HG02798 (cell line): ENCODE results near the gene RASA3.
A peak's percentile ranks its signal among the peaks of the same experiment; 100 is the strongest.

Source experiments
- ATAC-seq: cut with Tn5 transposase; IDR thresholded peaks from one replicate; pipeline ENCODE4 v1.9.1; 2021; ENCODE audit warnings: mild to moderate bottlenecking; ENCODE audit not compliant: unreplicated experiment, poor library complexity

The RASA3 gene

DNA sequence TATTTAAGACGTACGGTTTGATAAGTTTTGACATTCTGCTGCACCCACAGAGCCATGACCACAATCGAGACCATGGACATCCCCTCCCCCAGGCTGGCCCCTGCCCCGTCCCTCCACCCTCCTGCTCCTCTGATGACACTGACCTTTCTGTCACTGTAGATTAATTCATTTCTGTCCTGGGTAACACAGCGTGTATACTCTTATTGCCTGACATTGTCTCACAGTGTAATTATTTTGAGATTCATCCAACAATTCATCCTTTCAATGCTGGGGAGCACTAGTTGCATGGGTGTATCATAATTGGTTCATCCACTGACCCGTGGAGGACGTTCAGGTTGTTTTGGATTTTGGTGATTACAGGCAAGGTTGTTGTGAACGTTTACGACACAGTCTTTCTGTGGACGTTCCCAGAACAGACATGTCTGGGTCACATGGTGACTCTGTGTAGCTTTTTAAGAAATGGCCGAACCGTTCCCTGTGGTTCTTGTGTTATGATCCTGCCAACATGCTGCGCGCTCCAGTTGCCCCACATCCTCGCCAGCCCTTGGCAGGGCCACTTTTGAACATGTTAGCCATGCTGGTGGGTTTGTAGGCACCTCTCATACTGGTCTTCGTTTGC lies 200.5 kb downstream of the RASA3 start:
- ATAC-seq = no peak

GRCh38 chr13:113930671-113931637 lies 201.5 kb downstream of the RASA3 start:
- ATAC-seq = peak; percentile 62

DNA sequence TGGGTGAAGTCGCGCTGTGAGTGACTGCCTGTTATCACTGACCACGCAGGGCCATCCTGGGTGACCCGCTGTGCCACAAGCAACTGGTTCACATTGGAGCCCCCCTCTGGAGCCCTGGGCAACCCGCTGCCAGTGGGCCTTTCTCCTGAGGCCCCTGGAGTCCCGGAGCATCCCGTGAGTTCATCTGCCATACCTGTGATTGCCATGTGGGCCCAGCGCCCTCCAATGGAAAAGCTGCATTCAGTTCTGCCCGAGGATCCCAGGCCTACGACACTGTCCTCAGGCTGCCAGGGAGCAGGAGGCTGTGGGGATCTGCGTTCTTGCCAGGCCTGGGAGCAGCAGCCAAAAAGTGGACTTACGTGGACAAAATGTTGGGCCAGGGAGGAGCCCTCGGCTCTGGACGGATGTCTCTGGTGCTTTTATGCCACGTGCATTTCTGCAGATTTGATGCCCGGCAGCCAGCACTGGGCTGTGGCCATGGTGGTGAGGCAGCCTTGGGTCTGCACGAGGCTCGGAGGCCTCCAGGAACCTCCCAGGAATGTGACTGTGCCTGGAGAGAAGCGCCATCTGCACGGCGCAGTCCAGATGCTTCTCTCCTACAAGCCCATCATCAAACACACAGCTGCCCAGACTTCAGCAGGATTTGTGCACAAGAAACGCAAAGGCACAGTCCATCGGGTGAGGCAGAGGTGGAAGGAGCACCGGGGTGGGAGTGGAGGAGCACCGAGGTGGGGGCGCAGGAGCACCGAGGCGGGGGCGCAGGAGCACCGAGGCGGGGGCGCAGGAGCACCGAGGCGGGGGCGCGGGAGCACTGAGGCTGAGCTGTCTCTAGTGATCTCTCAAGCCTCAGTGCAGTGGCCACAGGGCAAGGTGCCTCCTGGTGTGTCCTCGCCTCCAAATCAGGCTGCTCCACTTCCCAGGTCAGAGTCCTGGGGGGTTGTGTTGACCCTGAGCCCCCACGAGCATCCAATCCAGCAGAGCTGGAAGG lies 202.5 kb downstream of the RASA3 start:
- ATAC-seq = no peak

DNA sequence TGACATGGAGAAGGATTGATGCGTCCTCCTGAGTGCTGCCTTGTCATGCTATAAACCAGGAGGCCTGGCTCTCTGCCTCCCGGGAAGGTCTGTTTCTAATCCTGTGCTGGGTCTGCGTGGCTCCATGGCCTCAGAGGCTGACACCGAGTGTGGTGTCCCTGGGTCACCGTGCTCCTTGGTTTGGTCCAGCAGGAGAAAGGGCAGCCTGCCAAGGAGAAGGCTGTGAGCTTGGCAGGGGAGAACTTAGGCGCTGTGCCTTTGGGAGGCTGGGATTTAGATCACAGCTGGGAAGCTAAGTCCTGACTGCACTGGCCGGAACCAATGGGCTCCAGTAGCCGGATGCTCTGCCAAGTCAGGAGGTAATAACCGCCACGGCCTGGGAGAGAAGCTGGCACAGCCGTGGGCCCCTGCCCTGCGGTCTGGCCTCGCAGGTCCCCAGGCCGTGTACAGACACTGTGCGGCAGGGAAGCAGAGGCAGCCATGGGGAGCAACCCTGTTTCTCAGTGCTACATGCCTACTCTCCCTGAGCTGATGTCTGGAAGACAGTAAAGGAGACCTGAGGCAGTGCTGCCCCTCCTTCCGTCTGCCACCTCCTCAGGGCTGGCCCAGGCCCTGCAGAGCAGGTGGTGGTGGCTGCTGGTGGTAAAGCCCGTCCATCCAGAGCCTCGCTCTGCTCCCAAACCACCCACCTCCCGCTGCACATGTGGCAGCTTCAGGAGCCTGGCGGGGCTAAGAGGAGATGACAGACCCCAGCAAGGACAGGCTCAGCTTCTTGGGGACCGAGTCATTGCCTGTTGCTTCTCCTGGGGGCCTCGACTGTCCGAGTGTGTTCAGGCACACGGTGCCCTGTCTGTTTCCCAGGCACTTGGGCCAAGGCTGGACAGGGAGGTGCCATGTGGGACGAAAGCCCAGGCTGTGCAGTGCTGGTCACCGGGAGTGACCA lies 203.5 kb downstream of the RASA3 start:
- ATAC-seq = no peak
